Left kidney (tissue), 2 donors: ENCODE data around the gene LPP. TPM values are rescaled to one million over a fixed set of nuclear protein-coding genes. Genes with fewer than 3 reads are reported as not detected.
A peak's percentile ranks its signal among the peaks of the same experiment; 100 is the strongest.

Experiments
- DNase-seq: peaks from one replicate; pipeline ENCODE4 v3.0.0-alpha.2; 2013
- polyA plus RNA-seq: library from polyadenylated mRNA; unstranded; fragments of 120-200 nt; gene quantifications from one replicate; pipeline ENCODE4 v1.2.1, GENCODE V29; 2013; ENCODE audit not compliant: insufficient read length

The LPP gene
- polyA plus RNA-seq, 1 donor, result 32.9 TPM

DNA sequence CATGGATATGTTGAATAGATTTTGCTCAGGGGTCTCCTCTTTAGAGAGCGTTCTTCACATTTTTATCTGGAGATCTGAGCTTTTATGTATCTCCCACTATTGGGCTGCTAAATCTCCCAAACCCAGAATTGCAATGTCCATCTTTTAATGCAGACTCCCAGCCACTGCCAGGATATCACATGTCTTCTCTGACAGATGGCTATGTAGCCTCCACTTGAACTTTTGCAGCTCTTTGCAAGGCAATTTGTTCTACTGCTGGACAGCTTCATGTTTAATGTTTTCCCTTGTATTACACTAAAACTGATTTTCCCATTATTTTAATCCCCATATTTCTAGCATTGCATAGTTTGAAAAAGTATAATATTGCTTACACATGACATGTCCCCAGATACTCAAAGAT lies 177.2 kb downstream of the LPP start:
- DNase-seq, result no peak

- DNase-seq, result no peak
Measured at GRCh38 chr3:188332085-188332484, 178.1 kb downstream of the LPP start.

DNA sequence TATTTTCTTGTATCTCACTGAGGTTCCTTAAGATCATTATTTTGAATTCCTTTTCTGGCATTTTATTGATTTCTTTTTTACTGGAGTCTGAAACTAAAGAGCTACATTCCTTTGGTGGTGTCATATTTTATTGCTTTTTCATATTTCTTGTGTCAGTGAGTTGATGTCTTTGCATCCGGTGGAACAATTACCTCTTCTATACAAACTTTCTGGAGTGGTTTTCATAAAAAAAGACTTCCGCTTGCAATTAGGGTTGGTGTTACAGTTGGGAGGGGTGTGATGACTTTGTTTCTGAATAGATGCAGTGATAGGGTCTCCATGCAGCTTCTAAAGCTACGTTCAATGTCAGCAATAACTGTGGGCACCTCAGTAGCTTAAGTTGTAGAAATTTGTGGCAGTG lies 181.7 kb downstream of the LPP start:
- DNase-seq, result no peak

- no peak for DNase-seq
Measured at GRCh38 chr3:188336178-188336577, 182.2 kb downstream of the LPP start.

DNA sequence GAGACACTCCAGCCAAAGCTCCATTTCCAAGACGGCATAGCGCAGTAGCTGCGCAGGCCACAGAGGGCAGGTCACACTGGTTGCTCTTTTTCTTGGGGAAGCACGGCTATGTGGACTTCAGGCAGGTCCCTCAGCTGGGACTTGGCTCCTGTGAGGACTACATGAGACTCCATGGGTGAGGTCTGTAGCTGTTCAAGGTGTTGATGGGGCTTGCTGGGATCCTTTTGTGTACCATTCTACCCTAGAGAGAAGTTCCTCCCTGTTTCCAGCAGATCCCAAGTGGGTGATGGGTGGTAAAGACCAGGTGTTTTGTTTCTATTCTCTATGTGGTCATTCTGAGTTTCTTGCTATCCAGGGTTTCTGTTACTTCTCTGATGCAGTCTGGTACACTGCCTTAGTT lies 183.3 kb downstream of the LPP start:
- DNase-seq, result no peak

GRCh38 chr3:188338086-188338485 lies 184.1 kb downstream of the LPP start:
- DNase-seq, result no peak

- DNase-seq, result no peak
Measured at GRCh38 chr3:188339410-188340295, 185.7 kb downstream of the LPP start.

GRCh38 chr3:188341501-188341900 lies 187.5 kb downstream of the LPP start:
- DNase-seq, result no peak

GRCh38 chr3:188342991-188343732 lies 189.2 kb downstream of the LPP start:
- no peak for DNase-seq

DNA sequence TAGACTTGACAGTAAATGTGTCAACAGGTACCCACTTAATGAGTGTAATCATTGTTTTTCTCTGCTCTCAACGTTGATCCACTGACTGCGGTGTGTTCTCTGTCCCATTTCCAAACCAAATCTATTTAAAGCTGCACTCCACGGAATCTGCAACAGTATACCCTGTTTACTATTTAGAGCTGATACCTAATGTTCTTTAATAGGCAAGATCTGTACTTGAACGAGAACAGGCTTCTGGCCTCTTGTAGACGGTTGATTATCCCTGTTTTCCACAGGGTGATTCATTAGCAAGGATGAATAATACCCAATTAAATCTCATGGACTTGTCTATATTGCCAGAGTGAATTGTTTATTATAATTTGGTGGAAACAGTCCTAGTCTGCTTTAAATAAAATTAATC lies 189.9 kb downstream of the LPP start:
- no peak for DNase-seq

- peak; percentile 39 for DNase-seq
Measured at GRCh38 chr3:188345223-188345622, 191.3 kb downstream of the LPP start.

DNA sequence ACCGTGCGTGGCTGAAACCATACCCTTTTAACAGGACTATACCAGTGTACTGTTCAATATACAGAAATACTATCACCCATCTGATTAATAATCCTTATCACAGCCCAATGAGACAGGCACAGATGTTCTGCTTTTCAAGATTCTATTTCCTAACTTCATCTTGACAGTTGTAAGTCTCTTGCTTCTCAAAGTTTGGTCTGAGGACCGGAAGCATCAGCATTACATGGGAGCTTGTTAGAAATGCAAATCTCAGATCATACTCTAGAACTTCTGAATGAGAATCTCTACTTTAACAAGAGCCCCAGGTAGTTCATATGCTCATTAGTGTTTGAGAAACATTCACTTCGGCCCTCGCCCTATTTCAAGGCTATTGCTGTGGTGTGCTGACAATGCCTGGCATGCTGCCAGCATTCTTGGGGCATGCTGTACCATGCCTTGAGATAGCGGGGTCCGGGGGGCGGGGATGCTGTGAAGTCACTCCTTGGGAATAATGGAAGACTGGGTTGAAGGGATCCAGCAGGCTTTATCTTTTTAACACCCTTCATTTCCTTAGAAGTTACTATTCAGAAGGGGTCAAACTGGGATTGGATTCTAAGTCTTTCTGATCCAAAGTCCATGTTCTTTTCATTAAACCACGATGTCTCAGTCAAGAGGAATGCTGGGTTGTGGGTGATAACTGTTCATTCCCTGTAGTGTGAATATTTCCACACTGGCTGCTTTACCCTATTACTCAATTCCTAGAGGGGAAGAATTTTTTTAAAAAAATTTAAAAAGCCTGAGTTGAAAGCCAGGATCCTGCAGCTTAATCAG lies 194.7 kb downstream of the LPP start:
- no peak for DNase-seq

- no peak for DNase-seq
Measured at GRCh38 chr3:188349351-188349901, 195.5 kb downstream of the LPP start.

GRCh38 chr3:188349933-188350332 lies 196.0 kb downstream of the LPP start:
- DNase-seq, result no peak

- no peak for DNase-seq
Measured at GRCh38 chr3:188350961-188351360, 197.0 kb downstream of the LPP start.

DNA sequence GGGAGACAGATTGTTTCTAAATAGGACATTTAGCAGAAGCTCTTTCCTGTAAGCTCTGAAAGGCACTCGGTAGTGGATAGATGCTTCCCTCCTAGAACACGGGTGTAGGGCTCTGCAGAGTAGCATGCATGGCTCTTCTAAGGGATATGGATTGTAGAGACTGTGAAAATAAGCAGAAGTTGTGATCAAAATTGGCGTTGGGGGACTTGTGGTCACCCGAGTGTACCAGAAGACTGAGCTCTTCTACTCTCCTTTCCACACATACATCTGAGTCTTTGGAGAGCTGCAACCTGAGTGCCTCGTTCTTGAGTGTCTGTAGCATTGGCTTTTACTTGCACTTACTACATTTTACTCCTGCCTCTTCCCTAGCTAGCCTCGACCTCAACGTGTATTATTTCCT lies 197.7 kb downstream of the LPP start:
- DNase-seq, result no peak

- no peak for DNase-seq
Measured at GRCh38 chr3:188352196-188352927, 198.4 kb downstream of the LPP start.

- no peak for DNase-seq
Measured at GRCh38 chr3:188353426-188353825, 199.5 kb downstream of the LPP start.

DNA sequence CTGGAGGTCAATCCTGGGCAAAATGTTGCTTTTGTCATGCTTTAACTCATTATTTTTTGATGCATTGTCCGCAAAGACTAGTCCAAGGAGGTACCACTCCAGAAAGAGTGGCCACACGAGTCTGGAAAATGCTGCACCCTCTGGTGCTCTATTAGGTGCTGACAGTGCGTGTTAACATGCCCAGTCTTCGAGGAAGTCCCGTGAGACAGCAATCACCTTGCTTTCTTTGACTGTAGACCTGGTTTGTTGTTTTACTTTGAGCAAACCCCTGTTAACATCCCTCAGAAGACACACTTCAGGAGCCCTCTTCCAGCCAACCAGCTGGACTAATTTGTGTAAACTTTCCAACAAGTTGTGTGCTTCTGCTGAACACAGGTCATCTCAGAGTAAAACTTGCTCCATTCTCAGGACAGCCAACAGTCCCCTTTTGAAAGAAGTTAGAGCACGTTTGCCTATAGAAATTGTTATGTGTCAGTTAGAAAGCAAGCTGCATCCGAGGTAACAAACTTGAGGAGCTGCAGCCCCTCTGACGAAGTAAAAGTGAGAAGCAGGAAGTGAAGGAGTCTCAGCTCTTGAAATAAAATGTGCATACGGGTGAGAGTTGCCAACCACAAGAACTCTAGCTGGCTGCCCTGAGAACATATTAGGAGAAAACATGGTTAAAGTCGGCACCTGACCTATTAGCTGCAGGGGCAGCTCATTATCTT lies 205.0 kb downstream of the LPP start:
- DNase-seq, result no peak

- DNase-seq, result no peak
Measured at GRCh38 chr3:188360364-188360881, 206.5 kb downstream of the LPP start.

DNA sequence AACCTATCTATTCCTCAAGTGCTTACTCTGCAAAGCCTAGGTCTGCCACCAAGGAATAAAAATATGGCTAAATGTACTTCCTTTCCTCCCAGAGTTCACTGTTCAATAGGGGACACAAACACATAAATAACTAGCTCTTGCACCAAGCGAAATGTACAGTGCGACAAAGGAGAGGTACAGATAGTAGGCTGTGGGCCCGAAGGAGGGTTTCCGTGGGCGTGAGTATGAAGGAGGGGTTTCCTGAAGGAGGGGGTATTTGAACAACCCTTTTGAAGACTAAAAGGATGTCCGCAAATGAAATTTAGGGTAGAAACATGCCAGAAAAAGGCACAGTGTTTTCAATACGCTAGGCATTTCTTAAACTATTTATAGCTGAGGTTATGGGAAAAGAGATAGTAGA lies 207.9 kb downstream of the LPP start:
- no peak for DNase-seq
